ENCODE measurements around the gene ARSB. TPM values are rescaled to one million over a fixed set of nuclear protein-coding genes. Genes with fewer than 3 reads are reported as not detected.

ARSB gene
- total RNA-seq, 8 experiments from 2014 or later, result 6.6 to 27.4 (median 9.2) TPM

DNA sequence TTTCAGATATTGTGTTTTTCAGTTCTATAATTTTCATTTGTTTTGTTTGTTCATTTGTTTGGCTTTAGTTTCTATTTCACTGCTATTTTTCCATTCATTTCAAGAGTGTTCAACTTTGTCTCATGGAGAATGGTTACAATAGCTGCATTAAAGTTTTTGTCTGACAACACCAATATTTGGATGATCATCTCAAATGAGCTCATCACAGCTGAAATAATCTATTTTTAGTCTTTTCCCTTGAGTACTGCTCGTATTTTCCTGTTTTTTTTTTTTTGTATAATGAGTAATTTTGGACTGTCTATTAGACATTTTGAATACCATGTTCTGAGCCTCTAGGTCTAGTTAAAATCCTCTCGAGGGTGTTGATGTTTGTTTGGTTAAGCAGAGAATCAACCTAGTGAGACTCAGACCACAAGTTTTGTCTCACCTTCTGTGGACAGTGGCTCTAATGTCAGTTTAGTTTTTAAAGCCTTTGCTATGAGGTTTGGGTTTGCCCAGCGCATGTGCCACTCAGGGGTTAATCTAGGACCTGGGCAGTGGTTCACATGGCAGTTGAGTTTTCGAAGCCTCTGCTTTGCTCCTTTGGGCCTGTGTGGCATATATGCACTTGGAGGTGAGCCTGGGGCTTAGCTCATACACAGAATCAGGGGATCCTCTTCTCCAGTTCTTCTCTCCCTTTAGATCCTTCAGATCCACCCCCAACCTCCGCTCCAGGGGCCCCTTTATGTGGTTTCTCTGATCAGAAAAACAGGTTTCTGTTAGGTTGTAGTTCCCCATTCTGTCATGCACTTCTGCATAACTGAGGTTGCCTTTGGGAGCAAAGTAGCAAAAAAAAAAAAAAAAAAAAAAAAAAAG lies 79.8 kb downstream of the ARSB start:
- WGBS, 10 experiments, result 36 to 96% (median 76%) methylated on average over 1 to 5 of the region's 5 CpGs
- peaks cover 3 to 14% of the 10 kb centered on the region in 2 donors for H3K4me1 ChIP-seq (replicated peaks in 1 of 2)
- H3K27ac ChIP-seq, result no peak overlapping the region
- ATAC-seq (replicated peaks in 6 of 8), result no peak
- in situ Hi-C loops (cut with MboI; ENCODE audit: low pct_unique_long_range_greater_than_20kb in 2 of 9, low sequenced_read_pairs in 9 of 9, unreplicated experiment in 9 of 9), result no loop called here
- no peak overlapping the region for H3K4me3 ChIP-seq

DNA sequence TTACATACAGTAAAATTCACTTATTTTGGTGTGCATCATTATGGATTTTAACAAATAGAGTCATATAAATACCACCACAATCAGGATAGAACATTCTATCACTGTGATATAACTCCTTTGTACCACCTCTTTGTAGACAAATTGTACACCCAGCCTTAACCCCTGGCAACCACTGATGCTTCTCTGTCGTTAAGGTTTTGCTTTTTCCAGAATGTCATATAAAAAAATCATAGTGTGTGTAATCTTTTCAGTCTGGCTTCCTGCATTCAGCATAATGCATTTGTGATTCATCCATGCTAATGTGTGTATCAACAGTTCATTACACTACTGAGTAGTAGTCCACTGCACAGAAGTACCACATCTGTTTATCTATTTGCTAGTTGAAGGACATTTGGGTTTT lies 81.2 kb downstream of the ARSB start:
- Histone ChIP-seq H3K4me3 (no peak overlapping the region), H3K4me1 (replicated peaks in 1 of 2) (peaks cover 3 to 13% of the 10 kb centered on the region in 2 donors), H3K27ac (no peak overlapping the region)
- in situ Hi-C loops (cut with MboI; ENCODE audit: low pct_unique_long_range_greater_than_20kb in 2 of 9, low sequenced_read_pairs in 9 of 9, unreplicated experiment in 9 of 9), result no loop called here
- 0 to 100% (median 20%) methylated on average over 1 of the region's 1 CpG; no CpG with 5 or more reads in 3 of the 10 experiments for WGBS, 10 experiments
- peak in 4 of 8 experiments; percentile 33 to 83 (median 79) for ATAC-seq (replicated peaks in 6 of 8)

GRCh38 chr5:78903353-78903752 lies 81.8 kb downstream of the ARSB start:
- Histone ChIP-seq H3K4me3 (no peak overlapping the region), H3K4me1 (replicated peaks in 1 of 2) (peaks cover 3 to 10% of the 10 kb centered on the region in 2 donors), H3K27ac (no peak overlapping the region)
- WGBS, 10 experiments, result 7 to 71% (median 36%) methylated on average over 1 to 2 of the region's 2 CpGs; no CpG with 5 or more reads in 2 of the 10 experiments
- ATAC-seq (replicated peaks in 6 of 8), result no peak
- in situ Hi-C loops (cut with MboI; ENCODE audit: low pct_unique_long_range_greater_than_20kb in 2 of 9, low sequenced_read_pairs in 9 of 9, unreplicated experiment in 9 of 9), result no loop called here

GRCh38 chr5:78899922-78900362 lies 85.2 kb downstream of the ARSB start:
- Histone ChIP-seq H3K27ac (no peak overlapping the region), H3K4me3 (no peak overlapping the region), H3K4me1 (replicated peaks in 1 of 2) (no peaks in the 10 kb centered on the region)
- 0 to 31% (median 0%) methylated on average over 1 to 3 of the region's 3 CpGs; no CpG with 5 or more reads in 5 of the 10 experiments for WGBS, 10 experiments
- in situ Hi-C loops (cut with MboI; ENCODE audit: low pct_unique_long_range_greater_than_20kb in 2 of 9, low sequenced_read_pairs in 9 of 9, unreplicated experiment in 9 of 9), result no loop called here
- ATAC-seq (replicated peaks in 6 of 8), result peak in 3 of 8 experiments; percentile 43 to 78 (median 60)

- Histone ChIP-seq H3K4me3 (no peak overlapping the region), H3K27ac (no peak overlapping the region), H3K4me1 (replicated peaks in 1 of 2) (no peaks in the 10 kb centered on the region)
- 10 to 100% (median 88%) methylated on average over 1 to 4 of the region's 4 CpGs; no CpG with 5 or more reads in 4 of the 10 experiments for WGBS, 10 experiments
- ATAC-seq (replicated peaks in 6 of 8), result peak in 4 of 8 experiments; percentile 21 to 57 (median 49)
- in situ Hi-C loops (cut with MboI; ENCODE audit: low pct_unique_long_range_greater_than_20kb in 2 of 9, low sequenced_read_pairs in 9 of 9, unreplicated experiment in 9 of 9), result no loop called here
Observed at GRCh38 chr5:78896132-78896531, 89.0 kb downstream of the ARSB start.

DNA sequence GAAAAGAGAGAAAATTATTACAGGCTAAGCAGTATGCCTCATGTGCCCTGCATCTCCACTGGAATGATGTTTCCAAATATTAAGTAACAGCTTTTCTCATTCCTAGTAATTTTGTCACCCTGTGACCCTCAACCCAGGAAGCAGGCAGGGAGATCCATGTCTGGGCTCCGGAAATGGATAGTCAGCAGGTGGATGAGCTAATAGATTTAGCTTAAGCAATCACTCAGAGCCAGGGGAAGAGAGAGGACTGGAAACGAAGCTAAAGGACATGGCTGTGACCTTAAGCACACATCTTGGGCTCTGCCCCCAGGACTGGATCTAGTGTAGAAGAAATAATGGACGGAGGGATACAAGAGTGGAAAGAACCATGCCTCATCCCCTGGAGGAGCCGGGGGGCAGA lies 89.5 kb downstream of the ARSB start:
- Histone ChIP-seq H3K27ac (no peak overlapping the region), H3K4me1 (replicated peaks in 1 of 2) (no peaks in the 10 kb centered on the region), H3K4me3 (no peak overlapping the region)
- 17 to 100% (median 80%) methylated on average over 1 to 3 of the region's 4 CpGs; no CpG with 5 or more reads in 1 of the 10 experiments for WGBS, 10 experiments
- in situ Hi-C loops (cut with MboI; ENCODE audit: low pct_unique_long_range_greater_than_20kb in 2 of 9, low sequenced_read_pairs in 9 of 9, unreplicated experiment in 9 of 9), result no loop called here
- ATAC-seq (replicated peaks in 6 of 8), result peak in 2 of 8 experiments; percentile 35 to 45

- Histone ChIP-seq H3K4me3 (no peak overlapping the region), H3K4me1 (replicated peaks in 1 of 2) (no peaks in the 10 kb centered on the region), H3K27ac (no peak overlapping the region)
- 55 to 100% (median 92%) methylated on average over 1 to 4 of the region's 4 CpGs for WGBS, 10 experiments
- ATAC-seq (replicated peaks in 6 of 8), result no peak
- in situ Hi-C loops (cut with MboI; ENCODE audit: low pct_unique_long_range_greater_than_20kb in 2 of 9, low sequenced_read_pairs in 9 of 9, unreplicated experiment in 9 of 9), result no loop called here
Observed at GRCh38 chr5:78893940-78894677, 91.0 kb downstream of the ARSB start.

DNA sequence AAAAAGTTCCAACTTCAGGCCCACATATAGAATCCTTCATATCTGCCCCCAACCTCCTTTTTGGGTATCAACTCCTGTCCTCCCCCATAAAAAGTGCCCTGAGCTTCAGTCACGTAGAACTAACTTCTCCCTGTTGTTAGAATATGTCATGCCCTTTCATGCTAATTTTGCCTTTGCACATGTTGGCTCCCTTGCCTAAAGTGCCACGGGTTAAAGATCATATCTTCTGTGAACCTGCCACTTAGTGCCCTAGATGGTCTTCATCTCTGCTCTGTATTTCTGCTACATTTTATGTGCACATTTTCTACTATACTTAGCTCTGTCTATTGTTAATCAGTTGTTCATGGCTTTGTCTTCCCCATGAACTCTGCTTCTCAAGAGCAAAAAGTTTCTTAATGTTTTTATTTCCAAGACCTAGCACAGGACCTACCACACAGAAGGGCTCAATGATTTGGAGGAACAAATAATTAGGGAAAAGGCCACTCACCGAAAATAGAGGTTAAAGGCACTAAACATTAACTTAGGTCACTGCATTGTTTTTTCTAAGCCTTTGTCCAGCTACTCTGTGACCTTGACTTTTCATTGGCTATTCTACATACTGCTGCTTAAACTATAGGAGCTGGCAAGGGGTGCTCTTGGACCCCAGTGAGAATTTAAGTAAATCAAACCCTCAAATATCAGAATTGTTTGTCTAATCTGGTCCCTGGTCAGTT lies 94.3 kb downstream of the ARSB start:
- no peak overlapping the region for H3K4me3 ChIP-seq
- H3K4me1 ChIP-seq (replicated peaks in 1 of 2), result no peaks in the 10 kb centered on the region
- in situ Hi-C loops (cut with MboI; ENCODE audit: low pct_unique_long_range_greater_than_20kb in 2 of 9, low sequenced_read_pairs in 9 of 9, unreplicated experiment in 9 of 9), result no loop called here
- no peak overlapping the region for H3K27ac ChIP-seq
- WGBS, 10 experiments, result 60 to 100% (median 78%) methylated on average over 1 to 3 of the region's 3 CpGs
- ATAC-seq (replicated peaks in 6 of 8), result no peak

GRCh38 chr5:78889369-78890140 lies 95.6 kb downstream of the ARSB start:
- WGBS, 10 experiments, result 7 to 100% (median 82%) methylated on average over 1 to 6 of the region's 6 CpGs
- in situ Hi-C loops (cut with MboI; ENCODE audit: low pct_unique_long_range_greater_than_20kb in 2 of 9, low sequenced_read_pairs in 9 of 9, unreplicated experiment in 9 of 9), result no loop called here
- ATAC-seq (replicated peaks in 6 of 8), result peak in 2 of 8 experiments; percentile 43 to 45
- Histone ChIP-seq H3K4me3 (no peak overlapping the region), H3K4me1 (replicated peaks in 1 of 2) (no peaks in the 10 kb centered on the region), H3K27ac (no peak overlapping the region)

DNA sequence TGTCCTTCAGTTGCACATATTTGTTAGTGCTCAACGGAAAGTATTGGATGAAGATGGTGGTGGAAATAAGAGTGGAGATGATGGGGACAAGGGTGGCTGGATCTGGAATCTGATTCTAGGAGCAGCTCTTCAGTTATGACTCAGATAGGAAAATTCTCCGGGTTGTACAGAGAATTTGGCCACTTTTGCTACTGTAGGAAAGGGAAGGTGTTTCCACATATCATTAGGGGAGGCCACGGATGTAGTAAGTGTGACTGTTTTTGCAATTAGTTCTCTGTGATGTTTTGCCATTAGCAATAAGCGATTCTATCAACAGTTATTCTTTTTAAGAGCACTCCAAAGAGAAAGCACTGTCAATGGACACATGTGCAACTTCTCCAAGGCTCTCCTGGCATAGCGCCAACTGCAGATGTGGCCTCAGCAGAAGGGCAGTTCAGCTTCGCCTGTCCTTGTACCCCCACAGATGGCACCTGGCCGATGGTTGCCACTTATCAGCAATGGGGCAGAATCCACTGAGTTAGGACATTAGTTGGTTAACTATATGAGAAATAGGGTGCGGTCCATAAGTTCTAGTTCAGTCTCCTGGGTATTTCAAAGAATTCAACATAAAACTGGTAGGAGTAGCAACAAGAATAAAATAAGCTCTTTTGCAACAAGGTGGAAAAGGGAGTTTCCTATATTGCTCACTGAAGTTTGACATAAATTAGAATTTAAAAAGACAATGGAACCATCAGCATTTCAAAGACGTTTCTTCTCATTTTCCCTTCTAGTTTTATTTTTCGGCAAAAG lies 96.3 kb downstream of the ARSB start:
- ATAC-seq (replicated peaks in 6 of 8), result peak in 2 of 8 experiments; percentile 66 to 90
- in situ Hi-C loops (cut with MboI; ENCODE audit: low pct_unique_long_range_greater_than_20kb in 2 of 9, low sequenced_read_pairs in 9 of 9, unreplicated experiment in 9 of 9), result no loop called here
- WGBS, 10 experiments, result 39 to 91% (median 80%) methylated on average over 1 to 10 of the region's 10 CpGs

GRCh38 chr5:78887384-78888118 lies 97.6 kb downstream of the ARSB start:
- H3K27ac ChIP-seq, result no peak overlapping the region
- H3K4me3 ChIP-seq, result no peak overlapping the region
- in situ Hi-C loops (cut with MboI; ENCODE audit: low pct_unique_long_range_greater_than_20kb in 2 of 9, low sequenced_read_pairs in 9 of 9, unreplicated experiment in 9 of 9), result no loop called here
- ATAC-seq (replicated peaks in 6 of 8), result no peak
- H3K4me1 ChIP-seq (replicated peaks in 1 of 2), result no peaks in the 10 kb centered on the region
- WGBS, 10 experiments, result 29 to 93% (median 83%) methylated on average over 1 to 6 of the region's 6 CpGs; no CpG with 5 or more reads in 2 of the 10 experiments

More for the DNA sequence above, 96.3 kb downstream of the ARSB start:
- Histone ChIP-seq H3K27ac (no peak overlapping the region), H3K4me3 (no peak overlapping the region), H3K4me1 (replicated peaks in 1 of 2) (no peaks in the 10 kb centered on the region)

Measured in motor neuron (in vitro differentiated cells).